ENCODE data around the gene MOGAT2. TPM values are rescaled to one million over a fixed set of nuclear protein-coding genes. Genes with fewer than 3 reads are reported as not detected.

Gene MOGAT2
- total and polyA plus RNA-seq, 2 of the 13 experiments (the other 11 are each of a cell fraction or from before 2014, with no cell fraction given), result 27.2 to 27.8 TPM

GRCh38 chr11:75721852-75722668 is 4.4 kb downstream of the MOGAT2 start (continued):
- TF ChIP-seq THAP9 (CRISPR knock-in tag; IDR thresholded peaks at IDR 0.05; ENCODE audit: borderline replicate concordance), result no peak
- no peak for TF ChIP-seq HMGA1 (CRISPR knock-in tag; conservative IDR thresholded peaks at IDR 0.05)
- TF ChIP-seq DMAP1 (CRISPR knock-in tag; IDR thresholded peaks at IDR 0.05), result peak; percentile 57
- TF ChIP-seq STAT6 (CRISPR knock-in tag; IDR thresholded peaks at IDR 0.05; ENCODE audit: borderline replicate concordance), result no peak
- no peak; the same call in 1 of the 2 replicates for TF ChIP-seq CREM (IDR thresholded peaks at IDR 0.05)
- no peak for TF ChIP-seq CREM (CRISPR knock-in tag; IDR thresholded peaks at IDR 0.05)
- TF ChIP-seq IRX3 (CRISPR knock-in tag; IDR thresholded peaks at IDR 0.05; ENCODE audit: borderline replicate concordance, low read depth), result no peak
- TF ChIP-seq DMTF1 (CRISPR knock-in tag; IDR thresholded peaks at IDR 0.05), result no peak
- TF ChIP-seq ATAD3A (CRISPR knock-in tag; IDR thresholded peaks at IDR 0.05), result no peak
- no peak for TF ChIP-seq ZNF652 (CRISPR knock-in tag; IDR thresholded peaks at IDR 0.05; ENCODE audit: borderline replicate concordance, low read depth)
- 0 out of 2 replicates have a peak, but pooled peaks have one; percentile 65 for TF ChIP-seq ZNF317 (CRISPR knock-in tag; IDR thresholded peaks at IDR 0.05)
- TF ChIP-seq ZNF772 (CRISPR knock-in tag; IDR thresholded peaks at IDR 0.05), result no peak
- TF ChIP-seq ZNF446 (CRISPR knock-in tag; IDR thresholded peaks at IDR 0.05), result no peak
- TF ChIP-seq LBX2 (CRISPR knock-in tag; IDR thresholded peaks at IDR 0.05; ENCODE audit: borderline replicate concordance), result no peak
- no peak for TF ChIP-seq PAX8 (CRISPR knock-in tag; IDR thresholded peaks at IDR 0.05; ENCODE audit: borderline replicate concordance)
- TF ChIP-seq IKZF1 (IDR thresholded peaks at IDR 0.05), result no peak
- no peak for TF ChIP-seq CREBL2 (CRISPR knock-in tag; IDR thresholded peaks at IDR 0.05; ENCODE audit: borderline replicate concordance)
- TF ChIP-seq HOXA7 (CRISPR knock-in tag; IDR thresholded peaks at IDR 0.05), result no peak
- TF ChIP-seq NFATC3 (CRISPR knock-in tag; IDR thresholded peaks at IDR 0.05), result no peak
- TF ChIP-seq REPIN1 (CRISPR knock-in tag; IDR thresholded peaks at IDR 0.05; ENCODE audit: borderline replicate concordance, low read depth), result no peak; the same call in 1 of the 2 replicates
- no peak for TF ChIP-seq ZFP36 (IDR thresholded peaks at IDR 0.05; ENCODE audit: borderline replicate concordance, low read depth, low read length, partially characterized antibody)
